Fibroblast of the aortic adventitia (primary cell): ENCODE measurements around the gene OTX1. TPM values are rescaled to one million over a fixed set of nuclear protein-coding genes. Genes with fewer than 3 reads are reported as not detected.

Experiments
- DNase-seq: peaks from one replicate; pipeline ENCODE4 v3.0.0-alpha.2; 2010; ENCODE audit warnings: low read depth
- H3K4me3 ChIP-seq: 2 replicates; pipeline ENCODE4 v1.5.1; 2011; ENCODE audit warnings: low read depth, mild to moderate bottlenecking, control low read depth, low read length, moderate library complexity
- total RNA-seq: library from RNA; depleted of rRNA; stranded (reverse); fragments of >200 nt; gene quantifications from 2 replicates; pipeline ENCODE4 v1.2.3, GENCODE V29; 2012; ENCODE audit warnings: low replicate concordance
- TF ChIP-seq, protein P1 (sequence below): IDR thresholded peaks from 2 replicates; pipeline ENCODE4 v1.5.1; 2011; ENCODE audit warnings: mild to moderate bottlenecking, low read length, control low read depth, inconsistent platforms; ENCODE audit not compliant: insufficient read depth

Gene OTX1
- total RNA-seq, 1 donor: 0.27 TPM

- no peak overlapping the region for H3K4me3 ChIP-seq
- TF ChIP-seq, protein P1, sequence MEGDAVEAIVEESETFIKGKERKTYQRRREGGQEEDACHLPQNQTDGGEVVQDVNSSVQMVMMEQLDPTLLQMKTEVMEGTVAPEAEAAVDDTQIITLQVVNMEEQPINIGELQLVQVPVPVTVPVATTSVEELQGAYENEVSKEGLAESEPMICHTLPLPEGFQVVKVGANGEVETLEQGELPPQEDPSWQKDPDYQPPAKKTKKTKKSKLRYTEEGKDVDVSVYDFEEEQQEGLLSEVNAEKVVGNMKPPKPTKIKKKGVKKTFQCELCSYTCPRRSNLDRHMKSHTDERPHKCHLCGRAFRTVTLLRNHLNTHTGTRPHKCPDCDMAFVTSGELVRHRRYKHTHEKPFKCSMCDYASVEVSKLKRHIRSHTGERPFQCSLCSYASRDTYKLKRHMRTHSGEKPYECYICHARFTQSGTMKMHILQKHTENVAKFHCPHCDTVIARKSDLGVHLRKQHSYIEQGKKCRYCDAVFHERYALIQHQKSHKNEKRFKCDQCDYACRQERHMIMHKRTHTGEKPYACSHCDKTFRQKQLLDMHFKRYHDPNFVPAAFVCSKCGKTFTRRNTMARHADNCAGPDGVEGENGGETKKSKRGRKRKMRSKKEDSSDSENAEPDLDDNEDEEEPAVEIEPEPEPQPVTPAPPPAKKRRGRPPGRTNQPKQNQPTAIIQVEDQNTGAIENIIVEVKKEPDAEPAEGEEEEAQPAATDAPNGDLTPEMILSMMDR: no peak
- no peak for DNase-seq
Observed at GRCh38 chr2:63104482-63104881, 53.9 kb downstream of the OTX1 start.
